Ascending aorta (tissue), 2 donors: ENCODE data around the gene SYNPR. TPM values are rescaled to one million over a fixed set of nuclear protein-coding genes. Genes with fewer than 3 reads are reported as not detected.

Experiments used
- DNase-seq, 2 donors: peaks; one replicate each; pipeline ENCODE4 v3.0.0-alpha.2; 2019; ENCODE audit warnings: low spot score in 2 of 2
- H3K27ac ChIP-seq, 2 donors: fragments of 200-600 bp; sonication (generic); one replicate each; pipeline ENCODE4 v1.5.1; 2016 to 2017; ENCODE audit warnings: mild to moderate bottlenecking in 1 of 2
- H3K27me3 ChIP-seq: fragments of 200-600 bp; sonication (generic); one replicate; pipeline ENCODE4 v1.5.1; 2017
- H3K36me3 ChIP-seq, 2 donors: fragments of 200-600 bp; sonication (generic); one replicate each; pipeline ENCODE4 v1.5.1; 2016
- H3K4me1 ChIP-seq, 2 donors: fragments of 200-600 bp; sonication (generic); one replicate each; pipeline ENCODE4 v1.5.1; 2016 to 2017; ENCODE audit warnings: mild to moderate bottlenecking in 1 of 2
- H3K4me3 ChIP-seq, 2 donors: fragments of 200-600 bp; sonication (generic); one replicate each; pipeline ENCODE4 v1.5.1; 2016 to 2017; ENCODE audit warnings: mild to moderate bottlenecking in 1 of 2
- H3K9me3 ChIP-seq, 2 donors: fragments of 200-600 bp; sonication (generic); one replicate each; pipeline ENCODE4 v1.5.1; 2016
- CTCF ChIP-seq, 3 experiments: fragments of 200-600 bp in 2 of 3; fragments of 450-650 bp in 1 of 3; sonication (generic) in 2 of 3; IDR thresholded peaks; one replicate each; pipeline ENCODE4 v1.5.1; 2016 to 2019; ENCODE audit warnings: antibody characterized with exemption in 3 of 3, mild to moderate bottlenecking in 1 of 3, moderate library complexity in 1 of 3
- intact Hi-C: fragments of 100-400 bp; cut with DNase I; formaldehyde crosslinking; loops from one replicate; pipeline ENCODE4 v1.15.1; 2023
- total RNA-seq: library from RNA; depleted of rRNA; stranded (reverse); fragments of >200 nt; gene quantifications from one replicate; pipeline ENCODE4 v1.1.0, GENCODE V29; 2016

Gene SYNPR
- not detected for total RNA-seq

DNA sequence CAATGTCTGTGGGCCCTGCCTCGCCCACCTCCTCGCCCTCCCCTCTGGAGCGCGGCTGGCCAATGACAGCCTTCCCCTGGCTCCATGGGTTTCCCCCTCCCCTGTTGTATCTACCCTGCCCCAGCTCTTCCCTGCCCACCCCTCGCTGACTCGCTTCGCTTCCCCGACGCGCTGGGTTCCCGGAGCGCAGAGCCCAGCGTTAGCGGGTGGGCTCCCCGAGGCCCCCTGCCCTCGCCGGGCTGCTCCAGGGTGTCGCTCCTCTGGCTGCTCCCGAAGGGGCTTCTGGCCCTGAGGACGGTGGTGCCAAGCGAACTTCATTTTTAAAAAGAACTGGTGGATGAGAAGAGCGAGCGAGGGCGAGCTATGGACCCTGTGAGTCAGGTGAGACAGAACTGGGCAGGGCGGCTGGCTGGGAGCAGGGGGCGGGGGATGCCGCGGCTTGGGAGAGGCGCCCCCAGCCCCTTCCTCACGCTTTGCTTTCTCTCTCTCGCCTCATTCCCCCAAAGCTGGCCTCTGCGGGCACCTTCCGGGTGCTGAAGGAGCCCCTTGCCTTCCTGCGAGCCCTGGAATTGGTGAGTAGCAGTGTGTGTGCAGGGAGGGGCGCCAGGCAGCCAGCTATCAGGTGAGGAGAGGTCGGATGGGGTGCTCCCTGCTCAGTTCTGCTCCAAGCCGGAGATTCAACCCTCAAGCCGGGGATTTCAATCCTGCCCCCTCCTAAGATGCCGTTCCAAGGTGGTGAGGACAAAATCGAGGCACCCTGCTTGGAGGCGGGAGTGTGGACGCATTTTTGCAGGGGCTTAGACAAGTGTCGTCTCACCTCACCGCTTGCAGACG lies at the start of gene SYNPR:
Gene SYNPR, plus strand, starts transcription at position 138 of the 834 bp plus-strand sequence.
- no peaks in the 10 kb centered on the region for H3K4me1 ChIP-seq
- DNase-seq: no peak
- TF ChIP-seq CTCF (IDR thresholded peaks at IDR 0.05): no peak
- intact Hi-C loops: no loop called here
- H3K9me3 ChIP-seq: no peaks in the 10 kb centered on the region
- H3K4me3 ChIP-seq: no peak within 1 kb of the TSS
- no peak within 1 kb of the TSS for H3K27ac ChIP-seq
- H3K36me3 ChIP-seq: no peaks in the 10 kb centered on the region
- no peaks in the 10 kb centered on the region for H3K27me3 ChIP-seq

DNA sequence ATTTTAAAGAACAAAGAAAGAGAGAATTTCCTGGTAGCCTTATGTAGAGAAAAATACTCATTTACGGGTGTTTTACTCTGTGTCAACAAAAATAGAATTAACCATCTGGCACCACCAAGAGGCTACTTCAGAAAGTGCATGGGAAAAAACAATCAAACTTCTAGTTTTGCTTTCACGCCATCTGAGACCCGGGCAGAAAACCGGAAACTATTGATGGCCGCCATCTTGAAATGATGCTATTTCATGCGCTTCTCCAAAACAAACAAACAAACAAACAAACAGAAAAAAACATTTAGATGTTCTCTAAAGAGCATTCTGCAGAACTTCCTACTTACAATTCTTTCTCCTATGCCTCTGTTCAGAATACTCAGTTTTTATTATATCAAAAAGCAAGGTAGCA lies 49.4 kb upstream of the SYNPR start:
- Histone ChIP-seq H3K4me3 (no peak overlapping the region), H3K4me1 (no peaks in the 10 kb centered on the region), H3K36me3 (no peaks in the 10 kb centered on the region), H3K27ac (no peak overlapping the region), H3K9me3 (no peaks in the 10 kb centered on the region), H3K27me3 (no peaks in the 10 kb centered on the region)
- intact Hi-C loops: no loop called here
- no peak for DNase-seq
- TF ChIP-seq CTCF (IDR thresholded peaks at IDR 0.05): peak in 2 of 3 experiments; percentile 14 to 33

- H3K27me3 ChIP-seq: no peaks in the 10 kb centered on the region
- no peaks in the 10 kb centered on the region for H3K36me3 ChIP-seq
- no peaks in the 10 kb centered on the region for H3K4me1 ChIP-seq
- DNase-seq: no peak
- no peak for TF ChIP-seq CTCF (IDR thresholded peaks at IDR 0.05)
- no peak overlapping the region for H3K27ac ChIP-seq
- no peaks in the 10 kb centered on the region for H3K9me3 ChIP-seq
- H3K4me3 ChIP-seq: no peak overlapping the region
- intact Hi-C loops: loop anchor here (10.0 kb wide), 1 partner anchor 605 kb away; no protein-coding TSS in a partner anchor
Measured at GRCh38 chr3:63230146-63230545, 48.0 kb upstream of the SYNPR start.

DNA sequence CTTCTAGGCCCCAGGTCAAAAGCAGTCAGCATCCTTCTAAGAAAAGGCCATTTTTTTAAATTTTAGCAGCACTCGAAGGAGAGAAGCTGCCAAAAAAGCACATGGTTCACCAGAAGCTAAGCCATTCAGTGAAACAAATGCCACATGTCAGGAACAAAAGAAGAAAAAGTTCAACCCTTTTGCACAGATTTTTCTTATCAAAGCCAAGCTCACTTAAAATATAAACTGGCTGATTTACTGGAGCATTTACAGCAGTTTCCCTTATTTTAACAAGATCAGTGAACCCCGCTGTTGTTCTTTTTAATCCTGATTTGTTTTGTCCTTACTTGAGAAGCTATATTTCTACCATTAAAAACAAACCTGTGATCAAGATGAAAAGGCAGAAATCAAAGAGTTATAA lies 46.5 kb upstream of the SYNPR start:
- Histone ChIP-seq H3K9me3 (no peaks in the 10 kb centered on the region), H3K4me3 (no peak overlapping the region), H3K4me1 (no peaks in the 10 kb centered on the region), H3K36me3 (no peaks in the 10 kb centered on the region), H3K27me3 (no peaks in the 10 kb centered on the region), H3K27ac (no peak overlapping the region)
- no peak for TF ChIP-seq CTCF (IDR thresholded peaks at IDR 0.05)
- DNase-seq: no peak
- intact Hi-C loops: loop anchor here (10.0 kb wide), 1 partner anchor 607 kb away; no protein-coding TSS in a partner anchor

- Histone ChIP-seq H3K4me1 (no peaks in the 10 kb centered on the region), H3K9me3 (no peaks in the 10 kb centered on the region), H3K36me3 (no peaks in the 10 kb centered on the region), H3K4me3 (no peak overlapping the region), H3K27ac (no peak overlapping the region), H3K27me3 (no peaks in the 10 kb centered on the region)
- intact Hi-C loops: loop anchor here (10.0 kb wide), 1 partner anchor 608 kb away; no protein-coding TSS in a partner anchor
- TF ChIP-seq CTCF (IDR thresholded peaks at IDR 0.05): peak in 1 of 3 experiments; percentile 31
- DNase-seq: no peak
Measured at GRCh38 chr3:63232764-63233396, 45.2 kb upstream of the SYNPR start.
